HG03064 (cell line): ENCODE measurements around the gene RANGAP1.
A peak's percentile ranks its signal among the peaks of the same experiment; 100 is the strongest.

ENCODE experiments used
- ATAC-seq: cut with Tn5 transposase; IDR thresholded peaks from one replicate; pipeline ENCODE4 v1.9.1; 2021; ENCODE audit warnings: low read depth; ENCODE audit not compliant: unreplicated experiment

Gene RANGAP1

DNA sequence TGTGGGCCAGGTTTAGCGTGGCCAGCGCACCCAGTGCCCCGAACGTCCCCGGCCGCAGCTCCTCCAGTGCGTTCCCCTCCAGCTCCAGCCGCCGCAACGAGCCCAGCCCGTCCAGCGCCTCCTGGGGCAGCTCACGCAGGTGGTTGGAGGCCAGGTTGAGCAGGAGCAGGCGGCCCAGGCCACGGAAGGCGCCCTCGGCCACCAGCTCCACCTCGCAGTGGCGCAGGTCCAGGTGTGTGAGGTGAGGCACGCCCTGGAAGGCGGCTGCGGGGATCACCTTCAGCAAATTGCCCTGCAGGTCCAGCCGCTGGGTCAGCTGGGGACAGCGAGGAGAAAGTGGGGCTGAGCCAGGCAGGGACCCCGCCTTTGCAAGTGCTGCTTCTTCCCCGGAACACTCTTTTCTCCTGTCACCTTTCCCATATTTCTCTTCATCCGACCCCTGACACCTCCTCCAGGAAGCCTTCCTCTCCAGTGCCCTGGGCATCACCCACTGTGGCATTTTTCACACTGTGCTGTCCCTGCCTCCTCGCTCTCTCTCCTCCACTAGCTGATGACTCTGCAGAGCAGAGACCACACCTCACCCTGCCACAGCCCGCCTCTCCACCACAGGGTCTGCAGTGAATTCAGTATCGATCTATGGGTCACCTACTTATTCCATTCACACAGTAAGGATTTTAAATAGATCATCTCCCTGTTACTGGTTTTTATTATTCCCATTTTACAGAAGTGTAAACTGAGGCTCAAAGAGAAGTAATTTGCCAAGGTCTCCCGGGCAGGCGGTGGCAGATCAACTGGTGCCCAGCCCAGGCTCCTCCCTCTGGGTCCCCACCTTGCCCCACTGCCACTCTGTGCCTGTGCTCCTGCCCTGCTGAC lies 47.2 kb downstream of the RANGAP1 start:
- no peak for ATAC-seq

GRCh38 chr22:41237707-41238569 lies 48.0 kb downstream of the RANGAP1 start:
- ATAC-seq: no peak

GRCh38 chr22:41237036-41237706 lies 48.8 kb downstream of the RANGAP1 start:
- ATAC-seq: no peak

DNA sequence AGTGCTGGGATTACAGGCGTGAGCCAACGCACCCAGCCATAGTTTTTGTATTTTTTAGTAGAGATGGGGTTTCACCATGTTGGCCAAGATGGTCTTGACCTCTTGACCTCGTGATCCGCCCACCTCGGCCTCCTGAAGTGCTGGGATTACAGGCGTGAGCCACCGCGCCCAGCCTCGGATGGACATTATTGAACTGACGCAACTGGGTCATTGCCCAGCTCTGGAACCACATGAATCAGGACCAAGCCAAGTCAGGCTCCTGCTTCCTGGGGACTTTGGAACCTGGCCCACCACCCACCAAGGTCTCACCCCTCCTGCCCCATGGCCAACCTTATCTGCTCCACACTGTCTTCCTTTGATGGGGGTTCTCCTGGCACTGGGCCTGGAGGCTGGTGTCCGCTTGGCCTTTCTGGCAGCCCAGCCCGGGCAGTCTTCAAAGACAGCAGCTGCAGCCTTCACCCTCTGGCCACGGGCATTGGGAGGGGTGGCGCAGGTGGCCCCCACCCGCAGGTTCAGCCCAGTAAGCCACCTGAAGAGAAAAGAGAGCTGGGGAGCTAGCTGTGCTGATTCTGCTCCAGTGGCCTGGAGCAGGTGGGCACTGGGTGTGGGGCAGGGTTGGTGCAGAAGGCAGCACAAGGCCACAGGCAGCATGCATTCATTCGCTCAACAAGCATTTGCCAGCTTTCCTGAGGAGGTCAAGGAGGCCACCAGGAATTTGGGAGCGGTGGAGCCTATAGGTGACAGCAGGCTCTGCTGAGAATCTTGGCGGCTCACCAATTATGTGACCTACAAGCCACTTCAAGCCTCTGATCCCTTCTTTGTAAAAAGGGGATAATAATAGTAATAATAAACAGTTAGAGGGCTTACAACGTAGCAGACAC lies 50.9 kb downstream of the RANGAP1 start:
- ATAC-seq: no peak

- no peak for ATAC-seq
These were observed 54.6 kb downstream of the RANGAP1 start for GRCh38 chr22:41231369-41231768.

DNA sequence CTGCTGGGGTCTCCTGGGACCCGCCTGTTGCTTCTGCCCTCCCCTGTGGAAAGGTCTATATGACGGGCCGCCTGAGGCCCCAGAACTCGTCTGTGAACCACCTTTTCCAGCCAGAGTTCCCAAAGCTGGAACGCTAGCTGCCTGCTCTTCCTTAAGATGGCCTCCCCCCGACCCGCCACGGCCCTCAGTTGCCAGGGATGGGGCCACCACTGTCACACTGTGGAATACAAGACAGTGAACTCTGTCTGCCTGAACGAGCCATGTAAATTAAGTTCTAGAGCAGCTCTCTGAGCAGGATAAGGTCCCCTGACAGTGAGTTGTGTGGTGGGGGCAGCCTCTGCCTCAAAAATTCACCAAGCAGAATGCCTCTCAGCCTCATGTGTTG lies 55.6 kb downstream of the RANGAP1 start:
- ATAC-seq: no peak

DNA sequence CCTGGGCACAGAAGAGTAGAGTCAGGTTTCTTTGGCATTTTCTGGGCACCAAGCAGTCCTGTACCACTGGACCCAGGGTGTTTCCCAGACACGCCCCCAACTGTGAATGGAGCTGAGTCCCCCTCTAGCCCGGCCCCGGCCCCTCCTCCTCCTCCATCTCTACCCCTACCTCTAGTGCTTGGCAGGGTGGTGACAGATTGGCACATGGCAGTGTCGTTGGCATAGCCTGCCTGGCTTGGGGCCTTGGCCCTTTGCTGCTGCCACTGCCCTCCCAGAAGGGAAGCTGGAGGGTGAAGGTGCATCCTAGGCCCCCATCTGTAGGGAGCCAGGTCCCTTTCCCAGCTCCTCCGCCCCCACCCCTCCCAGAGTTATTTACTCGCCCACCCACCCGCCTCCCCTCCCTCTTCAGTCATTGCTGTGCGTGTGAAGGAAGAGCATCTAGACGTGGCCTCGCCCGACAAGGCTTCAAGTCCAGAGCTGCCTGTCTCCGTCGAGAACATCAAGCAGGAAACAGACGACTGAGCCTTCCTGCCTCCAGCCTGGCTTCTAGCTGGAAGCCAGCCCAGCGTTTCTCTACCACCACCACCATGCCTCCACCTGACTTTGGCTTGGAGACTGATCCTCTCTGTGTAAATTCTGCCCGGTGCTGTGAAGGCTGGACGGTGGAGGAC lies 56.1 kb downstream of the RANGAP1 start:
- ATAC-seq: no peak

GRCh38 chr22:41229215-41229614 lies 56.8 kb downstream of the RANGAP1 start:
- ATAC-seq: no peak

GRCh38 chr22:41226723-41227655 lies 59.0 kb downstream of the RANGAP1 start:
- ATAC-seq: no peak

GRCh38 chr22:41223535-41223934 lies 62.5 kb downstream of the RANGAP1 start:
- ATAC-seq: no peak

- no peak for ATAC-seq
These were observed 63.0 kb downstream of the RANGAP1 start for GRCh38 chr22:41222846-41223507.

- ATAC-seq: no peak
These were observed 68.3 kb downstream of the RANGAP1 start for GRCh38 chr22:41217553-41218157.

DNA sequence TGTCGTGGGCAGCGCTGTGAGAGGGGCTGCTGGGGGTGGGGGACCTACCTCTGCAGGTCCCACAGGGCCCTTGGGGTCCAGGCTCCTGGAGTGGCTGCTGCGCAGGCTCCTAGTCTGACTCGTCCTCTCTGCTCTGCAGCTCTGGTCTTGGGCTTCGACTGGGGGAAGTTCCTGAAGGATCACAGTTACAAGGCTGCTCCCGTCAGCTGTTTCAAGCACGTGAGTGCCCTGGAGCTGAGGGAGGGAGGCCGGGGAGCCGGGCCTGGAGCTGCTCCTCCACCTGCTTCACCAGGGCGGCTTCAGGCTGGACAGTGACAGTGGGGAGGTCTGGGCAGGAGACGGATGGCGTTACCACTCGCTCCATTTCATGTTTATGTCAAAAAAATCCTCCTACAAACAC lies 69.0 kb downstream of the RANGAP1 start:
- no peak for ATAC-seq

DNA sequence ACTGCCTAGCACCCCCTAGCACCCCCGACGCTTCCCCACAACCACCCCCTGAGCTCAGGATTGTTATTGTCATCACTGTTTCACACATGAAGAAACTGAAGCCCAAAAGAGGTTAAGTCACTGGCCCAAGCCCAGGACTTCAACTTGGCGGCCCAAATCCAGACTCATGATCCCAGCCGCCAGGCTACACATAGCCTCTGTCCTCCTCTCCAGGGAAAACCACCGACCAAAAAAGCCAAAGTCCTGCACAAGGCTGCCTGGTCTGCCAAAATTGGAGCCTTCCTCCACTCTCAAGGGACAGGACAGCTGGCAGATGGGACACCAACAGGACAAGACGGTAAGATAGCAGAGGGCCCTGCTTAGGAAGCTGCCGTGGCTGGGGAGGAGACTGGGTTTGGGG lies 70.1 kb downstream of the RANGAP1 start:
- no peak for ATAC-seq

DNA sequence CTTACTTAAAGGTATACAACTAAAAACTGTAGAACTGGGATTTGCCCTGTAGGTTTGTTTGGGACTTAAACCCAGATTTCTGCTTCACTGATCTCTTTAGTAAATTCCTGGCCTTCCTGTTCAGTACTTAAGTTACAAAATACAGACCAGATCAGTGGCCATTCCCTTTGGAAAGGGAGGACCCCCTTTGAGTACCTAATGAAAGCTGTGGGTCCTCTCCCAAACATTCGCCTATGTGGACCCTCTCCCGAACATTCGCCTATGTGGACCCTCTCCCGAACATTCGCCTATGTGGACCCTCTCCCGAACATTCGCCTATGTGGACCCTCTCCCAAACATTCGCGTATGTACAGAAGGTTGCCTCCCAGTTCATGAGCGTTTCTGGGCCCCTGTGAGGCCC lies 70.6 kb downstream of the RANGAP1 start:
- no peak for ATAC-seq

- no peak for ATAC-seq
These were observed 79.3 kb downstream of the RANGAP1 start for GRCh38 chr22:41206719-41207118.

- ATAC-seq: peak; percentile 88
These were observed 80.7 kb downstream of the RANGAP1 start, which contains the start of gene L3MBTL2 for GRCh38 chr22:41204992-41205900. Gene L3MBTL2 (plus strand): TSS chr22:41205312. CDS start chr22:41205363, 51 bp downstream.
